ENCODE measurements around the gene SOX11. TPM values are rescaled to one million over a fixed set of nuclear protein-coding genes. Genes with fewer than 3 reads are reported as not detected.

The SOX11 gene
- total RNA-seq, 1 experiment from 2014 or later = 24.8 TPM

GRCh38 chr2:5695654-5696403 lies 3.6 kb downstream of the SOX11 start:
- ATAC-seq = peak; percentile 6
- TF ChIP-seq ARID4B (CRISPR knock-in tag; IDR thresholded peaks at IDR 0.05; ENCODE audit: borderline replicate concordance) = 0 out of 2 replicates have a peak, but pooled peaks have one; percentile 9
- no peak for TF ChIP-seq ATF2 (CRISPR knock-in tag; IDR thresholded peaks at IDR 0.05; ENCODE audit: borderline replicate concordance, low read depth)
- no peak for TF ChIP-seq ERG (CRISPR knock-in tag; IDR thresholded peaks at IDR 0.05)
- no peak for TF ChIP-seq FOXP1 (CRISPR knock-in tag; IDR thresholded peaks at IDR 0.05; ENCODE audit: borderline replicate concordance)
- 0 out of 2 replicates have a peak, but pooled peaks have one; percentile 9 for TF ChIP-seq KAT7 (CRISPR knock-in tag; IDR thresholded peaks at IDR 0.05; ENCODE audit: borderline replicate concordance)
- TF ChIP-seq, protein P1, sequence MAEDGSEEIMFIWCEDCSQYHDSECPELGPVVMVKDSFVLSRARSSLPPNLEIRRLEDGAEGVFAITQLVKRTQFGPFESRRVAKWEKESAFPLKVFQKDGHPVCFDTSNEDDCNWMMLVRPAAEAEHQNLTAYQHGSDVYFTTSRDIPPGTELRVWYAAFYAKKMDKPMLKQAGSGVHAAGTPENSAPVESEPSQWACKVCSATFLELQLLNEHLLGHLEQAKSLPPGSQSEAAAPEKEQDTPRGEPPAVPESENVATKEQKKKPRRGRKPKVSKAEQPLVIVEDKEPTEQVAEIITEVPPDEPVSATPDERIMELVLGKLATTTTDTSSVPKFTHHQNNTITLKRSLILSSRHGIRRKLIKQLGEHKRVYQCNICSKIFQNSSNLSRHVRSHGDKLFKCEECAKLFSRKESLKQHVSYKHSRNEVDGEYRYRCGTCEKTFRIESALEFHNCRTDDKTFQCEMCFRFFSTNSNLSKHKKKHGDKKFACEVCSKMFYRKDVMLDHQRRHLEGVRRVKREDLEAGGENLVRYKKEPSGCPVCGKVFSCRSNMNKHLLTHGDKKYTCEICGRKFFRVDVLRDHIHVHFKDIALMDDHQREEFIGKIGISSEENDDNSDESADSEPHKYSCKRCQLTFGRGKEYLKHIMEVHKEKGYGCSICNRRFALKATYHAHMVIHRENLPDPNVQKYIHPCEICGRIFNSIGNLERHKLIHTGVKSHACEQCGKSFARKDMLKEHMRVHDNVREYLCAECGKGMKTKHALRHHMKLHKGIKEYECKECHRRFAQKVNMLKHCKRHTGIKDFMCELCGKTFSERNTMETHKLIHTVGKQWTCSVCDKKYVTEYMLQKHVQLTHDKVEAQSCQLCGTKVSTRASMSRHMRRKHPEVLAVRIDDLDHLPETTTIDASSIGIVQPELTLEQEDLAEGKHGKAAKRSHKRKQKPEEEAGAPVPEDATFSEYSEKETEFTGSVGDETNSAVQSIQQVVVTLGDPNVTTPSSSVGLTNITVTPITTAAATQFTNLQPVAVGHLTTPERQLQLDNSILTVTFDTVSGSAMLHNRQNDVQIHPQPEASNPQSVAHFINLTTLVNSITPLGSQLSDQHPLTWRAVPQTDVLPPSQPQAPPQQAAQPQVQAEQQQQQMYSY (CRISPR knock-in tag; IDR thresholded peaks at IDR 0.05) = no peak
- no peak for TF ChIP-seq EMX1 (CRISPR knock-in tag; IDR thresholded peaks at IDR 0.05)
- TF ChIP-seq, protein P2, sequence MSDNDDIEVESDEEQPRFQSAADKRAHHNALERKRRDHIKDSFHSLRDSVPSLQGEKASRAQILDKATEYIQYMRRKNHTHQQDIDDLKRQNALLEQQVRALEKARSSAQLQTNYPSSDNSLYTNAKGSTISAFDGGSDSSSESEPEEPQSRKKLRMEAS (CRISPR knock-in tag; IDR thresholded peaks at IDR 0.05) = no peak
- TF ChIP-seq, protein P3, sequence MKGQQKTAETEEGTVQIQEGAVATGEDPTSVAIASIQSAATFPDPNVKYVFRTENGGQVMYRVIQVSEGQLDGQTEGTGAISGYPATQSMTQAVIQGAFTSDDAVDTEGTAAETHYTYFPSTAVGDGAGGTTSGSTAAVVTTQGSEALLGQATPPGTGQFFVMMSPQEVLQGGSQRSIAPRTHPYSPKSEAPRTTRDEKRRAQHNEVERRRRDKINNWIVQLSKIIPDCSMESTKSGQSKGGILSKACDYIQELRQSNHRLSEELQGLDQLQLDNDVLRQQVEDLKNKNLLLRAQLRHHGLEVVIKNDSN (CRISPR knock-in tag; IDR thresholded peaks at IDR 0.05) = peak; percentile 36; the same call in 1 of the 2 replicates
- TF ChIP-seq, protein P4, sequence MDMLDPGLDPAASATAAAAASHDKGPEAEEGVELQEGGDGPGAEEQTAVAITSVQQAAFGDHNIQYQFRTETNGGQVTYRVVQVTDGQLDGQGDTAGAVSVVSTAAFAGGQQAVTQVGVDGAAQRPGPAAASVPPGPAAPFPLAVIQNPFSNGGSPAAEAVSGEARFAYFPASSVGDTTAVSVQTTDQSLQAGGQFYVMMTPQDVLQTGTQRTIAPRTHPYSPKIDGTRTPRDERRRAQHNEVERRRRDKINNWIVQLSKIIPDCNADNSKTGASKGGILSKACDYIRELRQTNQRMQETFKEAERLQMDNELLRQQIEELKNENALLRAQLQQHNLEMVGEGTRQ (CRISPR knock-in tag; IDR thresholded peaks at IDR 0.05) = no peak
- ChIA-PET POLR2A (interaction anchor here (0.6 to 1.6 kb wide), 3 partner anchors 30 to 1315 kb away, joined by 4 to 13 read pairs (median 6); no protein-coding TSS in a partner anchor), CTCF (no interaction called here)
- Mint-ChIP-seq H3K27ac (peak overlapping the region; percentile 82), H3K4me3 (peak overlapping the region; percentile 92), H3K9me3 (no peaks in the 10 kb centered on the region; the same call in 1 of the 2 replicates), H3K36me3 (peaks cover 25% of the 10 kb centered on the region), H3K4me1 (peaks cover 29% of the 10 kb centered on the region), H3K27me3 (ENCODE audit: low read depth) (peaks cover 7% of the 10 kb centered on the region)
- peak; percentile 34 for DNase-seq (ENCODE audit: low spot score)

Measured in WTC11 (cell line).